GM19468 (cell line): ENCODE results near the gene ASB10.

Experiments used
- ATAC-seq: cut with Tn5 transposase; IDR thresholded peaks from one replicate; pipeline ENCODE4 v1.9.1; 2021; ENCODE audit warnings: mild to moderate bottlenecking, moderate library complexity, moderate number of reproducible peaks; ENCODE audit not compliant: unreplicated experiment; ENCODE audit errors: extremely low read depth

Gene ASB10

DNA sequence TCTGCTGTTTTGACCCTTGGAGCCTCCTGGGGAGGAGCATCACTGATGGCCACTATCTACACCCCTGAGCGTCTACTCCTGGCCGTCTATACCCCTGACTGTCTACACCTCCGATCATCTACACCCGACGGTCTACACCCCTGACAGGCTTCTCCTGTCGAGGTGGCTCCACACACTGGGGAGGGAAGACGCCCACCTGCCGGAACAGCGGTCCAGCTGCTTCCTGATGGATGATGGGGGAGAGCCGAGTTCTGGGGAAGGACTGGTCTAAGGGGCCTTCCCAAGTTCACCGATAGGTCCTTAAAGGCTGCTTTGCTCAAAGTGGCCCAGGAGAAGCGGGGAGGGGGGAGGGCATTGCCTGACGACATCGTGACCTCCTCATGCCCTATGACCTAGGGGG is 58.9 kb downstream of the ASB10 start:
- no peak for ATAC-seq

- ATAC-seq: no peak
Observed at GRCh38 chr7:151126491-151127137, 60.4 kb downstream of the ASB10 start.

- ATAC-seq: no peak
Observed at GRCh38 chr7:151125846-151126481, 61.1 kb downstream of the ASB10 start.
